Stimulated activated effector memory CD8-positive, alpha-beta T cell treated with anti-CD3 and anti-CD28 coated beads, Interleukin-12 subunit alpha, Interleukin-12 subunit beta, amount 100 ng/mL, for 72 hours (primary cell): Measurements from ENCODE around the gene SERPINF2.
"Not testable (repeated sequence)": the region's sequence is repeated elsewhere in the genome, so short reads cannot be mapped to it uniquely, and the experiment has no call there.

Source experiments
- ATAC-seq: fragments of 150-1000 bp; cut with Tn5 transposase; 2 replicates; pipeline ENCODE4 v1.10.0; 2021
- DNase-seq, 2 donors: peaks; one replicate each; pipeline ENCODE4 v3.0.0; 2021 to 2022; ENCODE audit warnings: low spot score in 2 of 2
- H3K27ac Mint-ChIP-seq: one replicate; pipeline ENCODE4 v1.8.0; 2022; ENCODE audit warnings: mild to moderate bottlenecking, mixed read lengths
- H3K36me3 Mint-ChIP-seq: one replicate; pipeline ENCODE4 v1.8.0; 2022; ENCODE audit warnings: mild to moderate bottlenecking, mixed read lengths
- H3K4me1 Mint-ChIP-seq: one replicate; pipeline ENCODE4 v1.8.0; 2022; ENCODE audit warnings: mixed read lengths
- H3K4me3 Mint-ChIP-seq: one replicate; pipeline ENCODE4 v1.8.0; 2022; ENCODE audit warnings: mild to moderate bottlenecking, mixed read lengths
- H3K9me3 Mint-ChIP-seq: one replicate; pipeline ENCODE4 v1.8.0; 2022; ENCODE audit warnings: mixed read lengths

SERPINF2 gene

GRCh38 chr17:1713160-1713877 is 29.4 kb upstream of the SERPINF2 start:
- DNase-seq: no peak
- H3K4me3 Mint-ChIP-seq: no peak overlapping the region
- peaks cover 56% of the 10 kb centered on the region for H3K4me1 Mint-ChIP-seq

GRCh38 chr17:1713878-1714426 is 28.7 kb upstream of the SERPINF2 start:
- no peak for DNase-seq
- Mint-ChIP-seq H3K4me1 (peaks cover 54% of the 10 kb centered on the region), H3K27ac (peak overlapping the region; percentile 71)

More at GRCh38 chr17:1713160-1713877, 29.4 kb upstream of the SERPINF2 start:
- peaks cover 52% of the 10 kb centered on the region for H3K36me3 Mint-ChIP-seq
- ATAC-seq: no peak
- no peaks in the 10 kb centered on the region for H3K9me3 Mint-ChIP-seq
- H3K27ac Mint-ChIP-seq: peak overlapping the region; percentile 13

GRCh38 chr17:1714427-1714979 is 28.2 kb upstream of the SERPINF2 start:
- peaks cover 52% of the 10 kb centered on the region for H3K36me3 Mint-ChIP-seq

More at GRCh38 chr17:1713878-1714426, 28.7 kb upstream of the SERPINF2 start:
- no peaks in the 10 kb centered on the region for H3K9me3 Mint-ChIP-seq
- peaks cover 52% of the 10 kb centered on the region for H3K36me3 Mint-ChIP-seq
- H3K4me3 Mint-ChIP-seq: peak overlapping the region; percentile 92
- ATAC-seq: no peak

GRCh38 chr17:1714980-1715802 is 27.5 kb upstream of the SERPINF2 start:
- H3K4me1 Mint-ChIP-seq: peaks cover 52% of the 10 kb centered on the region
- peak in 1 of 2 donors; percentile 66 for DNase-seq
- ATAC-seq: no peak
- H3K4me3 Mint-ChIP-seq: peak overlapping the region; percentile 92
- H3K27ac Mint-ChIP-seq: peak overlapping the region; percentile 71
- H3K36me3 Mint-ChIP-seq: peaks cover 57% of the 10 kb centered on the region
- no peaks in the 10 kb centered on the region for H3K9me3 Mint-ChIP-seq

More at GRCh38 chr17:1714427-1714979, 28.2 kb upstream of the SERPINF2 start:
- H3K9me3 Mint-ChIP-seq: no peaks in the 10 kb centered on the region
- ATAC-seq (no peak), DNase-seq (no peak)
- H3K27ac Mint-ChIP-seq: peak overlapping the region; percentile 71
- H3K4me1 Mint-ChIP-seq: peaks cover 52% of the 10 kb centered on the region
- H3K4me3 Mint-ChIP-seq: peak overlapping the region; percentile 92

GRCh38 chr17:1715803-1716075 is 26.9 kb upstream of the SERPINF2 start:
- peaks cover 54% of the 10 kb centered on the region for H3K4me1 Mint-ChIP-seq
- H3K9me3 Mint-ChIP-seq: no peaks in the 10 kb centered on the region
- H3K27ac Mint-ChIP-seq: peak overlapping the region; percentile 99
- peak overlapping the region; percentile 92 for H3K4me3 Mint-ChIP-seq
- DNase-seq: no peak
- H3K36me3 Mint-ChIP-seq: peaks cover 54% of the 10 kb centered on the region
- ATAC-seq: no peak

GRCh38 chr17:1716076-1716911 is 26.4 kb upstream of the SERPINF2 start:
- Mint-ChIP-seq H3K4me1 (peaks cover 58% of the 10 kb centered on the region), H3K4me3 (peak overlapping the region; percentile 92), H3K9me3 (no peaks in the 10 kb centered on the region), H3K27ac (peak overlapping the region; percentile 99), H3K36me3 (peaks cover 50% of the 10 kb centered on the region)
- peak; percentile 92 for ATAC-seq
- DNase-seq: peak; percentile 98 to 100

- Mint-ChIP-seq H3K9me3 (no peaks in the 10 kb centered on the region), H3K27ac (peak overlapping the region; percentile 99), H3K4me3 (peak overlapping the region; percentile 92), H3K4me1 (peaks cover 56% of the 10 kb centered on the region), H3K36me3 (peaks cover 48% of the 10 kb centered on the region)
- DNase-seq (peak; percentile 74 to 94), ATAC-seq (peak; percentile 80)
These were observed 25.6 kb upstream of the SERPINF2 start for GRCh38 chr17:1716912-1717695.

- ATAC-seq: no peak
- peak overlapping the region; percentile 99 for H3K27ac Mint-ChIP-seq
- H3K9me3 Mint-ChIP-seq: no peaks in the 10 kb centered on the region
These were observed 24.1 kb upstream of the SERPINF2 start for GRCh38 chr17:1718362-1719165.

GRCh38 chr17:1720856-1721386 is 21.8 kb upstream of the SERPINF2 start:
- Mint-ChIP-seq H3K27ac (no peak overlapping the region), H3K4me1 (peaks cover 44% of the 10 kb centered on the region), H3K4me3 (no peak overlapping the region), H3K36me3 (peaks cover 32% of the 10 kb centered on the region), H3K9me3 (no peaks in the 10 kb centered on the region)
- ATAC-seq: no peak
- DNase-seq: peak; percentile 49 to 80

More at GRCh38 chr17:1718362-1719165, 24.1 kb upstream of the SERPINF2 start:
- Mint-ChIP-seq H3K4me1 (peaks cover 51% of the 10 kb centered on the region), H3K36me3 (peaks cover 35% of the 10 kb centered on the region), H3K4me3 (peak overlapping the region; percentile 92)
- DNase-seq: no peak

GRCh38 chr17:1722022-1722421 is 20.6 kb upstream of the SERPINF2 start:
- peak overlapping the region; percentile 84 for H3K27ac Mint-ChIP-seq
- H3K36me3 Mint-ChIP-seq: peaks cover 21% of the 10 kb centered on the region
- not testable (repeated sequence) for H3K9me3 Mint-ChIP-seq, H3K4me3 Mint-ChIP-seq, ATAC-seq, DNase-seq
- peaks cover 38% of the 10 kb centered on the region for H3K4me1 Mint-ChIP-seq

- H3K4me3 Mint-ChIP-seq: peak within 1 kb of the TSS; percentile 73
- peaks cover 38% of the 10 kb centered on the region for H3K4me1 Mint-ChIP-seq
- peaks cover 16% of the 10 kb centered on the region for H3K36me3 Mint-ChIP-seq
- ATAC-seq (peak; percentile 89), DNase-seq (peak; percentile 77 to 92)
- no peaks in the 10 kb centered on the region for H3K9me3 Mint-ChIP-seq
- peak within 1 kb of the TSS; percentile 84 for H3K27ac Mint-ChIP-seq
These were observed 18.3 kb upstream of the SERPINF2 start, which contains the start of gene WDR81 for GRCh38 chr17:1724351-1724868. Gene WDR81, plus strand, starts transcription at chr17:1724704. Its CDS starts 256 bp downstream, at chr17:1724960.

- Mint-ChIP-seq H3K36me3 (peaks cover 12% of the 10 kb centered on the region), H3K4me3 (peak overlapping the region; percentile 73), H3K27ac (peak overlapping the region; percentile 37), H3K9me3 (no peaks in the 10 kb centered on the region), H3K4me1 (peaks cover 44% of the 10 kb centered on the region)
- peak; percentile 76 for ATAC-seq
- DNase-seq: no peak
These were observed 17.6 kb upstream of the SERPINF2 start for GRCh38 chr17:1724869-1725641.
